GM23338 (cell line): ENCODE data around the gene LIFR.

Experiments
- CREB1 ChIP-seq: fragments of 250-450 bp; sonication (Bioruptor Pico); IDR thresholded peaks from 2 replicates; pipeline ENCODE4 v1.5.0; 2020; ENCODE audit warnings: low read depth, mild to moderate bottlenecking, moderate library complexity
- CTCF ChIP-seq, 2 experiments: fragments of 200-600 bp in 1 of 2; sonication (generic) in 1 of 2; conservative IDR thresholded peaks; 2 replicates each; pipeline versions ENCODE4 v1.5.1 to v1.6.1; 2016 to 2017; ENCODE audit warnings: antibody characterized with exemption in 2 of 2, low read depth in 2 of 2, mild to moderate bottlenecking in 2 of 2, moderate library complexity in 1 of 2
- EZH2 ChIP-seq: fragments of 200-600 bp; sonication (generic); IDR thresholded peaks from one replicate; pipeline ENCODE4 v1.8.0; 2017; ENCODE audit warnings: antibody characterized with exemption, mild to moderate bottlenecking, low read depth; ENCODE audit not compliant: unreplicated experiment
- EZH2phosphoT487 ChIP-seq: fragments of 200-600 bp; sonication (generic); IDR thresholded peaks from one replicate; pipeline ENCODE4 v1.8.1; 2018; ENCODE audit warnings: antibody characterized with exemption; ENCODE audit not compliant: unreplicated experiment
- POLR2AphosphoS5 ChIP-seq: IDR thresholded peaks from 2 replicates; pipeline ENCODE4 v1.6.1; 2016; ENCODE audit warnings: antibody characterized with exemption, low read depth
- TF ChIP-seq, protein P1 (sequence below): IDR thresholded peaks from one replicate; pipeline ENCODE4 v1.6.1; 2018; ENCODE audit warnings: antibody characterized with exemption; ENCODE audit not compliant: unreplicated experiment

- TF ChIP-seq CTCF (conservative IDR thresholded peaks at IDR 0.05; ENCODE audit: low read depth in 2 of 2) (no peak), POLR2AphosphoS5 (no peak), EZH2phosphoT487 (no peak), CREB1 (CRISPR knock-in tag) (no peak), EZH2 (no peak)
- TF ChIP-seq, protein P1, sequence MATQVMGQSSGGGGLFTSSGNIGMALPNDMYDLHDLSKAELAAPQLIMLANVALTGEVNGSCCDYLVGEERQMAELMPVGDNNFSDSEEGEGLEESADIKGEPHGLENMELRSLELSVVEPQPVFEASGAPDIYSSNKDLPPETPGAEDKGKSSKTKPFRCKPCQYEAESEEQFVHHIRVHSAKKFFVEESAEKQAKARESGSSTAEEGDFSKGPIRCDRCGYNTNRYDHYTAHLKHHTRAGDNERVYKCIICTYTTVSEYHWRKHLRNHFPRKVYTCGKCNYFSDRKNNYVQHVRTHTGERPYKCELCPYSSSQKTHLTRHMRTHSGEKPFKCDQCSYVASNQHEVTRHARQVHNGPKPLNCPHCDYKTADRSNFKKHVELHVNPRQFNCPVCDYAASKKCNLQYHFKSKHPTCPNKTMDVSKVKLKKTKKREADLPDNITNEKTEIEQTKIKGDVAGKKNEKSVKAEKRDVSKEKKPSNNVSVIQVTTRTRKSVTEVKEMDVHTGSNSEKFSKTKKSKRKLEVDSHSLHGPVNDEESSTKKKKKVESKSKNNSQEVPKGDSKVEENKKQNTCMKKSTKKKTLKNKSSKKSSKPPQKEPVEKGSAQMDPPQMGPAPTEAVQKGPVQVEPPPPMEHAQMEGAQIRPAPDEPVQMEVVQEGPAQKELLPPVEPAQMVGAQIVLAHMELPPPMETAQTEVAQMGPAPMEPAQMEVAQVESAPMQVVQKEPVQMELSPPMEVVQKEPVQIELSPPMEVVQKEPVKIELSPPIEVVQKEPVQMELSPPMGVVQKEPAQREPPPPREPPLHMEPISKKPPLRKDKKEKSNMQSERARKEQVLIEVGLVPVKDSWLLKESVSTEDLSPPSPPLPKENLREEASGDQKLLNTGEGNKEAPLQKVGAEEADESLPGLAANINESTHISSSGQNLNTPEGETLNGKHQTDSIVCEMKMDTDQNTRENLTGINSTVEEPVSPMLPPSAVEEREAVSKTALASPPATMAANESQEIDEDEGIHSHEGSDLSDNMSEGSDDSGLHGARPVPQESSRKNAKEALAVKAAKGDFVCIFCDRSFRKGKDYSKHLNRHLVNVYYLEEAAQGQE: no peak
Observed at GRCh38 chr5:38494175-38494574, 62.3 kb downstream of the LIFR start.
